CD14-positive monocyte (primary cell): Measurements from ENCODE around the gene ATG10. TPM values are rescaled to one million over a fixed set of nuclear protein-coding genes. Genes with fewer than 3 reads are reported as not detected.

Experiments
- DNase-seq, 3 donors: peaks; one replicate each; pipeline ENCODE4 v3.0.0-alpha.2; 2011 to 2022
- H2AFZ ChIP-seq: 2 replicates; pipeline ENCODE4 v1.6.0; 2012; ENCODE audit warnings: mild to moderate bottlenecking, low read depth, low read length, inconsistent platforms; ENCODE audit not compliant: insufficient read depth, poor library complexity, severe bottlenecking
- H3K27ac ChIP-seq, 2 donors: 1 replicate in 1 of 2; 2 replicates in 1 of 2; pipeline ENCODE4 v1.5.1; 2012 to 2013; ENCODE audit warnings: low read length in 2 of 2, control low read depth in 1 of 2, inconsistent platforms in 1 of 2, low read depth in 1 of 2, mild to moderate bottlenecking in 1 of 2
- H3K27me3 ChIP-seq, 2 donors: one replicate each; pipeline versions ENCODE4 v1.6.0 to v1.6.1; 2011 to 2013; ENCODE audit warnings: low read length in 2 of 2; ENCODE audit not compliant: control insufficient read depth in 2 of 2, insufficient read depth in 2 of 2
- H3K36me3 ChIP-seq, 2 donors: replicated peaks in 1 of 2; 1 replicate in 1 of 2; 2 replicates in 1 of 2; pipeline versions ENCODE4 v1.5.1 to v1.6.1; 2012 to 2013; ENCODE audit warnings: low read length in 2 of 2, control low read depth in 1 of 2, inconsistent platforms in 1 of 2, mild to moderate bottlenecking in 1 of 2; ENCODE audit not compliant: insufficient read depth in 2 of 2, control insufficient read depth in 1 of 2
- H3K4me1 ChIP-seq, 2 donors: 1 replicate in 1 of 2; 2 replicates in 1 of 2; pipeline versions ENCODE4 v1.5.1 to v1.6.1; 2012 to 2013; ENCODE audit warnings: low read length in 2 of 2, control low read depth in 1 of 2, inconsistent platforms in 1 of 2, mild to moderate bottlenecking in 1 of 2, moderate library complexity in 1 of 2; ENCODE audit not compliant: insufficient read depth in 2 of 2, control insufficient read depth in 1 of 2
- H3K4me2 ChIP-seq: replicated peaks from 2 replicates; pipeline ENCODE3; 2012; ENCODE audit warnings: low read length, moderate library complexity, mild to moderate bottlenecking; ENCODE audit not compliant: poor library complexity, severe bottlenecking; ENCODE audit errors: extremely low read depth
- H3K4me3 ChIP-seq, 3 experiments: fragments of 200-600 bp in 1 of 3; sonication (generic) in 1 of 3; replicated peaks in 1 of 3; 1 replicate in 2 of 3; 2 replicates in 1 of 3; pipeline ENCODE4 v1.5.1; 2011 to 2013; ENCODE audit warnings: low read length in 3 of 3, mild to moderate bottlenecking in 3 of 3, control low read depth in 2 of 3, low read depth in 2 of 3, inconsistent platforms in 1 of 3, moderate library complexity in 1 of 3
- H3K79me2 ChIP-seq: 2 replicates; pipeline ENCODE4 v1.6.0; 2012; ENCODE audit warnings: mild to moderate bottlenecking, control low read depth, inconsistent platforms, low read length, moderate library complexity; ENCODE audit not compliant: insufficient read depth
- H3K9ac ChIP-seq: 2 replicates; pipeline ENCODE4 v1.6.0; 2017; ENCODE audit warnings: low read length, mild to moderate bottlenecking; ENCODE audit not compliant: insufficient read depth, poor library complexity, severe bottlenecking
- H3K9me3 ChIP-seq, 2 donors: replicated peaks in 1 of 2; 1 replicate in 1 of 2; 2 replicates in 1 of 2; pipeline versions ENCODE4 v1.5.1 to v1.6.1; 2012 to 2013; ENCODE audit warnings: low read length in 2 of 2, control low read depth in 1 of 2; ENCODE audit not compliant: control insufficient read depth in 1 of 2, insufficient read depth in 1 of 2
- H4K20me1 ChIP-seq: 2 replicates; pipeline ENCODE4 v1.6.0; 2012; ENCODE audit warnings: mild to moderate bottlenecking, low read length, control low read depth, moderate library complexity; ENCODE audit not compliant: insufficient read depth
- H3K27ac Mint-ChIP-seq, 7 donors: one replicate each; pipeline ENCODE4 v1.8.0; 2020; ENCODE audit warnings: mild to moderate bottlenecking in 7 of 7, mixed read lengths in 7 of 7, moderate library complexity in 6 of 7, inconsistent platforms in 2 of 7
- H3K27me3 Mint-ChIP-seq, 3 donors: one replicate each; pipeline ENCODE4 v1.8.0; 2021 to 2022; ENCODE audit warnings: low read depth in 3 of 3, mild to moderate bottlenecking in 3 of 3, mixed read lengths in 3 of 3, moderate library complexity in 3 of 3, inconsistent platforms in 1 of 3
- H3K36me3 Mint-ChIP-seq, 2 donors: one replicate each; pipeline ENCODE4 v1.8.0; 2020; ENCODE audit warnings: mixed read lengths in 2 of 2, inconsistent platforms in 1 of 2, mild to moderate bottlenecking in 1 of 2
- H3K4me1 Mint-ChIP-seq: one replicate; pipeline ENCODE4 v1.8.0; 2020; ENCODE audit warnings: mild to moderate bottlenecking, mixed read lengths
- H3K4me3 Mint-ChIP-seq, 2 donors: one replicate each; pipeline ENCODE4 v1.8.0; 2020; ENCODE audit warnings: mild to moderate bottlenecking in 2 of 2, mixed read lengths in 2 of 2, moderate library complexity in 1 of 2
- H3K9me3 Mint-ChIP-seq, 7 donors: one replicate each; pipeline ENCODE4 v1.8.0; 2020 to 2022; ENCODE audit warnings: mixed read lengths in 7 of 7, mild to moderate bottlenecking in 6 of 7, moderate library complexity in 6 of 7, inconsistent platforms in 2 of 7
- CTCF ChIP-seq: fragments of 200-600 bp; IDR thresholded peaks from one replicate; pipeline ENCODE4 v1.8.0; 2022; ENCODE audit warnings: antibody characterized with exemption, mild to moderate bottlenecking
- WGBS: methylation state at CpG from one replicate; pipeline ENCODE4 v1.1.5; 2013; ENCODE audit warnings: missing lambda C conversion rate; ENCODE audit not compliant: insufficient coverage; 5-methylcytosine and 5-hydroxymethylcytosine counted together
- intact Hi-C, 2 donors: fragments of 100-400 bp; cut with micrococcal nuclease; formaldehyde crosslinking; loops; one replicate each; pipeline versions ENCODE4 v1.15.0 to v1.15.1; 2023
- polyA plus RNA-seq, 3 donors: library from polyadenylated mRNA; depleted of rRNA in 1 of 3; unstranded in 2 of 3; stranded (reverse) in 1 of 3; fragments of 300-500 nt in 2 of 3; fragments of >200 nt in 1 of 3; fragmentation: Illumina TruSeq in 2 of 3; gene quantifications; 1 replicate in 2 of 3; 2 replicates in 1 of 3; pipeline ENCODE4 v1.2.3, GENCODE V29; 2012 to 2021

The ATG10 gene
- polyA plus RNA-seq, 3 donors = 2.1 to 7.9 (median 5.6) TPM

GRCh38 chr5:82234885-82235284 is 263.1 kb downstream of the ATG10 start:
- Histone ChIP-seq H3K79me2 (no peaks in the 10 kb centered on the region), H3K4me1 (no peaks in the 10 kb centered on the region), H3K4me2 (no peak overlapping the region), H3K27me3 (no peaks in the 10 kb centered on the region), H3K9me3 (no peaks in the 10 kb centered on the region), H3K9ac (no peak overlapping the region), H3K4me3 (no peak overlapping the region), H3K27ac (no peak overlapping the region), H3K36me3 (no peaks in the 10 kb centered on the region), H4K20me1 (no peaks in the 10 kb centered on the region), H2AFZ (no peak overlapping the region)
- no peak for DNase-seq
- no peaks in the 10 kb centered on the region for H3K4me1 Mint-ChIP-seq
- no peak overlapping the region for H3K4me3 Mint-ChIP-seq
- H3K9me3 Mint-ChIP-seq = no peaks in the 10 kb centered on the region
- TF ChIP-seq CTCF = no peak
- no peak overlapping the region for H3K27ac Mint-ChIP-seq
- H3K27me3 Mint-ChIP-seq = no peaks in the 10 kb centered on the region
- 100% methylated on average over 2 of the region's 5 CpGs for WGBS
- no peaks in the 10 kb centered on the region for H3K36me3 Mint-ChIP-seq
- intact Hi-C loops = no loop called here

GRCh38 chr5:82244151-82244550 is 272.3 kb downstream of the ATG10 start:
- Histone ChIP-seq H3K27ac (no peak overlapping the region), H3K4me3 (no peak overlapping the region), H2AFZ (no peak overlapping the region), H3K4me1 (no peaks in the 10 kb centered on the region), H3K27me3 (no peaks in the 10 kb centered on the region), H4K20me1 (no peaks in the 10 kb centered on the region), H3K4me2 (no peak overlapping the region), H3K9ac (no peak overlapping the region), H3K36me3 (no peaks in the 10 kb centered on the region), H3K9me3 (peaks cover 8 to 14% of the 10 kb centered on the region in 2 donors), H3K79me2 (no peaks in the 10 kb centered on the region)
- Mint-ChIP-seq H3K4me3 (no peak overlapping the region), H3K9me3 (peaks cover 9 to 21% (median 13%) of the 10 kb centered on the region in 7 donors), H3K27me3 (peaks cover 0 to 2% (median 0%) of the 10 kb centered on the region in 3 donors), H3K27ac (peak overlapping the region in 1 of 7 donors; percentile 5), H3K4me1 (no peaks in the 10 kb centered on the region), H3K36me3 (peaks cover 0 to 11% of the 10 kb centered on the region in 2 donors)
- 100% methylated on average over 1 of the region's 2 CpGs for WGBS
- intact Hi-C loops = no loop called here
- TF ChIP-seq CTCF = no peak
- no peak for DNase-seq
